Stimulated activated naive CD8-positive, alpha-beta T cell treated with anti-CD3 and anti-CD28 coated beads, Interleukin-15, amount 100 ng/mL, for 72 hours (primary cell): ENCODE data around the gene TMCO4.
"Not testable (repeated sequence)": the region's sequence is repeated elsewhere in the genome, so short reads cannot be mapped to it uniquely, and the experiment has no call there.

Experiments used
- ATAC-seq: fragments of 150-1000 bp; cut with Tn5 transposase; 2 replicates; pipeline ENCODE4 v1.10.0; 2021; ENCODE audit warnings: mild to moderate bottlenecking, moderate library complexity
- DNase-seq, 2 donors: peaks; one replicate each; pipeline ENCODE4 v3.0.0; 2021 to 2022
- H3K27ac Mint-ChIP-seq, 2 donors: one replicate each; pipeline ENCODE4 v1.8.0; 2022; ENCODE audit warnings: mild to moderate bottlenecking in 2 of 2, mixed read lengths in 2 of 2, moderate library complexity in 2 of 2
- H3K27me3 Mint-ChIP-seq: one replicate; pipeline ENCODE4 v1.8.0; 2022; ENCODE audit warnings: mixed read lengths
- H3K4me1 Mint-ChIP-seq: one replicate; pipeline ENCODE4 v1.8.0; 2022; ENCODE audit warnings: mild to moderate bottlenecking, mixed read lengths
- H3K4me3 Mint-ChIP-seq, 2 donors: one replicate each; pipeline ENCODE4 v1.8.0; 2022; ENCODE audit warnings: mild to moderate bottlenecking in 2 of 2, mixed read lengths in 2 of 2, moderate library complexity in 1 of 2
- H3K9me3 Mint-ChIP-seq, 2 donors: one replicate each; pipeline ENCODE4 v1.8.0; 2022; ENCODE audit warnings: mixed read lengths in 2 of 2

TMCO4 gene

DNA sequence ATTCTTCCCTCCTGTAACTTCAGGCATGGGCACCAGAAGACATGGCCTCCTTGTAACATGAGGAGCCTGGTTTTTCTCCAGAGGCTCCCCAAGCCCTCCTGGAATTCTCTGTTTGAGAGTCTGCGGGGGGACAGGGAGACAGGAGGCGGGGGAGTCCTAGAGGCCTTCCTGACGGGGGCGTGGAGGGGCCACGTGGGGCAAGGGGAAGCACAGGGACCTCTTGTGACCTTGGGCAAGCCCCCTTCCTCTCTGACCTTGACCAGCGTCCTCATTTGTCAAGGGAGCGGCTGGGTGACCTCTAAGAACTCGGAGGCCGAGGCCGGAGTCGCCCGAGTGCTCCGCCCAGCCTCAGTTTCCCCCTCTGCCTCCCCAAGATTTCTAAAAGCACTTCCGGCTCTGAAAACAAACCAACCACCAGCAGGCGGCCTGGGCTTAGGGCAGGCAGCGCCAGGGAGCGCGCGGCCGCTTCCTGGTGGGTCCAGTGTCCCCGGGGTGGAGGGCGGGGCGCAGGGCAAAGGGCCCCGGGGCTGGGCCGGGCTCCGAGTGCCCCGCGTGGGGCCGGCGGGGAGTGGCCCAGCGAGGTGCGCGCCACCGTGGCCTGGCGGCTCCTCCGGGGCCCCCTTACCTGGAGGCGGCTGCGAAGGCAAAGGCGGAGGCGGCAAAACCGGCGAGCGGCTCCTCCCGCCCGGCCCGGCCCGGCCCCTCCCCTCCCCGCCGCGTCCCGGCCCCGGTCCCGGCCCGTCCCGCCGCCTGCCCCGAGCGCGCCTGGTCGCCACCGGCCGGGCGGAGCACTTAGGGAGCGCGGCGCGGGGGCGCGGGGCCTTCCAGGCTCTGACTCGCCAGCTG, at the start of gene TMCO4:
Gene TMCO4 (minus strand): TSS at position 687 of the 846 bp plus-strand sequence. CDS start 19,158 bp downstream, outside the sequence.
- Mint-ChIP-seq H3K27ac (peak within 1 kb of the TSS; percentile 98 to 99), H3K9me3 (no peaks in the 10 kb centered on the region), H3K4me1 (peaks cover 44% of the 10 kb centered on the region), H3K4me3 (peak within 1 kb of the TSS; percentile 87 to 96), H3K27me3 (no peaks in the 10 kb centered on the region)
- DNase-seq (peak; percentile 61 to 68), ATAC-seq (peak; percentile 89)

- not testable (repeated sequence) for ATAC-seq, H3K9me3 Mint-ChIP-seq, H3K4me3 Mint-ChIP-seq, H3K27ac Mint-ChIP-seq, DNase-seq, H3K4me1 Mint-ChIP-seq
- peaks cover 51% of the 10 kb centered on the region for H3K27me3 Mint-ChIP-seq
Measured at GRCh38 chr1:19849307-19849706, 49.6 kb upstream of the TMCO4 start.

DNA sequence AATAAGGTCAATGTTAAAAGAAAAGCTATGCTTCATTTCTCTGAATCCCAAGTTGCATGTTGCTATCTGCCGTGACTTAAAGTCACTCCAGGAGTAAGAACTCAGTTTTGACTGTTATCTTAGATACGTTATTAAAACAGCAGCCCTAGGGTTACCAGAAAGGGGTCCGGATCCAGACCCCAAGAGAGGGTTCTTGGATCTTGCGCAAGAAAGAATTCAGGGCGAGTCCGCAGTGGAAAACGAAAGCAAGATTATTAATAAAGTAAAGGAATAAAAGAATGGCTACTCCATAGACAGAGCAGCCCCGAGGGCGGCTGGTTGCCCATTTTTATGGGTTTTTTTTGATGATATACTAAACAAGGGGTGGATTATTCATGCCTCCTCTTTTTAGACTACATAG, 47.6 kb upstream of the TMCO4 start:
- H3K4me3 Mint-ChIP-seq, ATAC-seq, H3K9me3 Mint-ChIP-seq, DNase-seq, H3K4me1 Mint-ChIP-seq: not testable (repeated sequence)
- Mint-ChIP-seq H3K27me3 (peaks cover 51% of the 10 kb centered on the region), H3K27ac (peak overlapping the region in 1 of 2 donors; percentile 7)

DNA sequence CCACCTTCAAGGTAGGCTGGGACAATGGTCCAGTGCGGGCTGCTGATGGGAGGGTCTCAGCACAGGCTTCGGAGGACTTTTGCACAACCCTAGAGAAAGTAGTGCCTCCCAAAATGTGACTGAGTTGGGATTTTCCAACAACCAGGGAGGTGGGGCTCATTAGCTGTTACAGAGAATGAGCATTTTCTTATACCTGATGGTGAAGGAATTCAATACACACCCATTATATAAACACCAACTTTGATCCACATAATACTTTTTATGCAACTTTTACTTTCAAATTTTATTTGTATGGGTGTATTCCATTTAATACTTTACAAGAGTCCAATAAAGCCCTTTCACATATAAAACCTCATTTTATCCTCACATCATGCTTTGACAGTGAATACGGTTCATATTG, 46.6 kb upstream of the TMCO4 start:
- DNase-seq (no peak), ATAC-seq (no peak)
- H3K27ac Mint-ChIP-seq = no peak overlapping the region
- no peaks in the 10 kb centered on the region for H3K9me3 Mint-ChIP-seq
- peaks cover 51% of the 10 kb centered on the region for H3K27me3 Mint-ChIP-seq
- H3K4me1 Mint-ChIP-seq = no peaks in the 10 kb centered on the region
- no peak overlapping the region for H3K4me3 Mint-ChIP-seq

- Mint-ChIP-seq H3K27me3 (peaks cover 50% of the 10 kb centered on the region), H3K4me1 (no peaks in the 10 kb centered on the region), H3K9me3 (no peaks in the 10 kb centered on the region), H3K4me3 (no peak overlapping the region), H3K27ac (no peak overlapping the region)
- DNase-seq (no peak), ATAC-seq (no peak)
Measured at GRCh38 chr1:19845555-19845954, 45.8 kb upstream of the TMCO4 start.

- no peaks in the 10 kb centered on the region for H3K4me1 Mint-ChIP-seq
- peak overlapping the region in 1 of 2 donors; percentile 4 for H3K27ac Mint-ChIP-seq
- H3K27me3 Mint-ChIP-seq = peaks cover 44% of the 10 kb centered on the region
- H3K9me3 Mint-ChIP-seq = no peaks in the 10 kb centered on the region
- DNase-seq = no peak
- ATAC-seq = no peak
- no peak overlapping the region for H3K4me3 Mint-ChIP-seq
Measured at GRCh38 chr1:19844731-19845495, 45.2 kb upstream of the TMCO4 start.

GRCh38 chr1:19840228-19840627, 40.5 kb upstream of the TMCO4 start:
- Mint-ChIP-seq H3K4me3 (no peak overlapping the region), H3K9me3 (no peaks in the 10 kb centered on the region), H3K4me1 (no peaks in the 10 kb centered on the region), H3K27me3 (peaks cover 10% of the 10 kb centered on the region), H3K27ac (no peak overlapping the region)
- no peak for ATAC-seq
- no peak for DNase-seq

GRCh38 chr1:19837866-19838265, 38.1 kb upstream of the TMCO4 start:
- H3K4me1 Mint-ChIP-seq = no peaks in the 10 kb centered on the region
- ATAC-seq = no peak

GRCh38 chr1:19835578-19835977, 35.9 kb upstream of the TMCO4 start:
- H3K9me3 Mint-ChIP-seq = no peaks in the 10 kb centered on the region
- H3K4me1 Mint-ChIP-seq = no peaks in the 10 kb centered on the region
- H3K4me3 Mint-ChIP-seq = no peak overlapping the region
- no peak for ATAC-seq
- H3K27ac Mint-ChIP-seq = no peak overlapping the region
- DNase-seq = no peak
- H3K27me3 Mint-ChIP-seq = peaks cover 23% of the 10 kb centered on the region

More at GRCh38 chr1:19837866-19838265, 38.1 kb upstream of the TMCO4 start:
- no peak for DNase-seq
- Mint-ChIP-seq H3K9me3 (no peaks in the 10 kb centered on the region), H3K27ac (no peak overlapping the region), H3K4me3 (no peak overlapping the region), H3K27me3 (peaks cover 2% of the 10 kb centered on the region)

- Mint-ChIP-seq H3K9me3 (no peaks in the 10 kb centered on the region), H3K27me3 (peaks cover 49% of the 10 kb centered on the region)
Measured at GRCh38 chr1:19831441-19831840, 31.7 kb upstream of the TMCO4 start.

DNA sequence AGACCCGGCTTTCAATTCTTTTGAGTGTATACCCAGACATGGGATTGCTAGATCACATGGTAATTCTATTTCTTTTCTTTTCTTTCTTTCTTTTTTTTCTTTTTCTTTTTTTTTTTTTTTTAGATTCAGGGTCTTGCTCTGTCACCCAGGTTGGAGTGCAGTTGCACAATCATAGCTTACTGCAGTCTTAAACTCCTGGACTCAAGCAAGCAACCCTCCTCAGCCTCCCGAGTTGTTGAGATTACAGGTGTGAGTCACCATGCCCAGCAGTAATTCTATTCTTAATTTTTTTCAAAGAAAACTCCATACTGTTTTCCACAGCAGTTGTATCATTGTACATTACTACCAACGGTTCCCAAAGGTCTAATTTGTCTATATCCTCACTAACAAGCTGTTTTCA, 28.8 kb upstream of the TMCO4 start:
- Mint-ChIP-seq H3K9me3 (no peaks in the 10 kb centered on the region), H3K4me1 (peaks cover 6% of the 10 kb centered on the region), H3K27me3 (peaks cover 58% of the 10 kb centered on the region), H3K27ac (no peak overlapping the region), H3K4me3 (no peak overlapping the region)
- DNase-seq = no peak
- no peak for ATAC-seq

More at GRCh38 chr1:19831441-19831840, 31.7 kb upstream of the TMCO4 start:
- Mint-ChIP-seq H3K27ac (no peak overlapping the region), H3K4me1 (no peaks in the 10 kb centered on the region), H3K4me3 (no peak overlapping the region)
- ATAC-seq = no peak
- DNase-seq = no peak

GRCh38 chr1:19825298-19825697, 25.6 kb upstream of the TMCO4 start:
- peaks cover 32% of the 10 kb centered on the region for H3K27me3 Mint-ChIP-seq
- H3K4me1 Mint-ChIP-seq = peaks cover 6% of the 10 kb centered on the region
- DNase-seq = no peak
- no peak for ATAC-seq
- no peak overlapping the region for H3K4me3 Mint-ChIP-seq
- no peak overlapping the region for H3K27ac Mint-ChIP-seq
- no peaks in the 10 kb centered on the region for H3K9me3 Mint-ChIP-seq

GRCh38 chr1:19824541-19824940, 24.8 kb upstream of the TMCO4 start:
- peaks cover 25% of the 10 kb centered on the region for H3K27me3 Mint-ChIP-seq
- ATAC-seq (no peak), DNase-seq (no peak)

DNA sequence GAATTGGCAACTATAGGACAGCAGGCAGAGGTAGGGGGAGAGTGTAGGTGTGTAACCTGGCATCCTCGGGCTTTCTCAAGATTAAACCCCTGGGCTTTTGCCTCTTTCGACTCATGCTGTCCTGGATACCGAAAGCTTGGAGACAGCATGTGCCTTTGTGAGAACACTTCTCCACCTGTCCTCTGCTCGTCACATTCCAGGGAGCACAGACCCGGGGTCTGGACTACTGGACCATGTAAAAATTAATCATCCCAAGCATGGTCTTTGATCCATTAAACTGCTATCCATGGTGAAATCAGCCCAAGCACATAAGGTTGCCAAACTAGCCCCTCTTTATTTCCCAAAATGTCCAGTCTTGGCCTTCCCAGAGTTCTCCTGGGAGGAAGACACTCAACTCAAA, 24.3 kb upstream of the TMCO4 start:
- no peak for DNase-seq
- no peak overlapping the region for H3K4me3 Mint-ChIP-seq
- H3K4me1 Mint-ChIP-seq = peaks cover 6% of the 10 kb centered on the region
- H3K9me3 Mint-ChIP-seq = no peaks in the 10 kb centered on the region
- H3K27me3 Mint-ChIP-seq = peaks cover 25% of the 10 kb centered on the region
- no peak for ATAC-seq
- H3K27ac Mint-ChIP-seq = no peak overlapping the region

More at GRCh38 chr1:19824541-19824940, 24.8 kb upstream of the TMCO4 start:
- Mint-ChIP-seq H3K4me1 (peaks cover 6% of the 10 kb centered on the region), H3K9me3 (no peaks in the 10 kb centered on the region), H3K4me3 (no peak overlapping the region), H3K27ac (no peak overlapping the region)

DNA sequence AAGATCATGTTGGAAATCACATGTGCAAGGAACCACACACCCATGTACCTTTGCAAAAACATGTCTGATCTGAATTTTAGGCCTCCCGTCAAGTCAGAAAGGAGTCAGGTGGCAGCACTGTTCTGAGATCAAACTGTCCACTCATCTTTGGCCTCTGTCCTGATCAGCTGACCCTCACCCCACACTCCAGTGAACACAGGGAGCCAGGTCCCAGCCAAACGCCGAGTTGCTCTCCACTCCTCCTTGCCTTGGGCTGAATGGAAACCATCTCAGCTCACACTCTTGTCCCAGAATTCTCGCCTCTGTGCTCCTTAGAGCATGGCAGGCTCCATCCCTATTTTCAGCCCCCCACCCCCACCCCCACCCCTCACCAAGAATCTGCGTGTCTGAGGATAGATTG, 20.0 kb upstream of the TMCO4 start:
- no peak for ATAC-seq
- no peak overlapping the region for H3K27ac Mint-ChIP-seq
- DNase-seq = no peak
- H3K27me3 Mint-ChIP-seq = no peaks in the 10 kb centered on the region
- no peaks in the 10 kb centered on the region for H3K9me3 Mint-ChIP-seq
- no peak overlapping the region for H3K4me3 Mint-ChIP-seq
- H3K4me1 Mint-ChIP-seq = peaks cover 4% of the 10 kb centered on the region

DNA sequence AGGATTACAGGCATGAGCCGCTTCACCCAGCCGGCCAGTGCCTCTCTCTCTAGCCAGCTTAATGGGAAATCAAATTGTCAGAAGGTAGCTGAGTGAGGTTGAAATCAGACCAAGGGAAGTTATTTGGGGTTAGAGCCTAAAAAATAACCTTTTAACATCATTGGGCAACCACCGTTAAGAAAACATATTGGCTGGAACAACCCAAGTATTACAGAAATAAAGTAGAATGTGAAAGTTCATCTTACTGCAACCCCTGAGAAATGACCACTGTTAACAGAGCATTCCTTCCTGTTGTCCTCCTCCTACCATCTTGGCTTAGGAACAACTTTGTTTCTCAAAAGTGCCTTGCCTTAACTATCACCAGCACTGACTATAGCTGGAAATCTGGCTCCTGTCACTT, 18.6 kb upstream of the TMCO4 start:
- Mint-ChIP-seq H3K27me3 (no peaks in the 10 kb centered on the region), H3K27ac (no peak overlapping the region), H3K9me3 (no peaks in the 10 kb centered on the region), H3K4me3 (no peak overlapping the region), H3K4me1 (no peaks in the 10 kb centered on the region)
- ATAC-seq (no peak), DNase-seq (no peak)
